Measurements from ENCODE around the gene LRRC18. TPM values are rescaled to one million over a fixed set of nuclear protein-coding genes. Genes with fewer than 3 reads are reported as not detected.

The LRRC18 gene
- polyA plus RNA-seq, 2 of the 4 experiments (the other 2 are of a cell fraction), result not detected

GRCh38 chr10:48902096-48902495 is 37.5 kb downstream of the LRRC18 start (continued):
- TF ChIP-seq CHD4 (IDR thresholded peaks at IDR 0.05; ENCODE audit: borderline replicate concordance) (no peak), RARB (CRISPR knock-in tag; IDR thresholded peaks at IDR 0.05) (no peak), POLR2AphosphoS2 (conservative IDR thresholded peaks at IDR 0.05; ENCODE audit: low read length) (no peak), FOXS1 (CRISPR knock-in tag; IDR thresholded peaks at IDR 0.05) (no peak), CBX2 (IDR thresholded peaks at IDR 0.05; ENCODE audit: borderline replicate concordance, low read depth) (no peak), REST (IDR thresholded peaks at IDR 0.05) (no peak), BCL3 (IDR thresholded peaks at IDR 0.05) (no peak), HOXB5 (CRISPR knock-in tag; IDR thresholded peaks at IDR 0.05) (no peak)

- CTCF ChIA-PET, result no interaction called here
- Histone ChIP-seq H3K4me1 (no peaks in the 10 kb centered on the region), H3K4me2 (no peak overlapping the region), H3K9me3 (no peaks in the 10 kb centered on the region), H3K4me3 (no peak overlapping the region), H3K27ac (no peak overlapping the region)
- DNase-seq (ENCODE audit: low read depth in 1 of 2, low spot score in 1 of 2) (no peak), FAIRE-seq (no peak), ATAC-seq (no peak)
- POLR2A ChIA-PET, result no interaction called here
- 33% methylated on average over 5 of the region's 5 CpGs for WGBS (ENCODE audit: missing lambda C conversion rate)
- TF ChIP-seq HMGXB4 (CRISPR knock-in tag; IDR thresholded peaks at IDR 0.05; ENCODE audit: borderline replicate concordance), result no peak
- TF ChIP-seq USF2 (IDR thresholded peaks at IDR 0.05), result no peak
- TF ChIP-seq RARB (CRISPR knock-in tag; IDR thresholded peaks at IDR 0.05), result no peak
- no peak for TF ChIP-seq KDM5A (IDR thresholded peaks at IDR 0.05)
- TF ChIP-seq TP53 (CRISPR knock-in tag; IDR thresholded peaks at IDR 0.05), result no peak
- no peak for TF ChIP-seq CTCF (IDR thresholded peaks at IDR 0.05)
- TF ChIP-seq HOXB13 (CRISPR knock-in tag; IDR thresholded peaks at IDR 0.05; ENCODE audit: low read depth), result no peak
- no peak for TF ChIP-seq HOXB5 (CRISPR knock-in tag; IDR thresholded peaks at IDR 0.05)
- no peak for TF ChIP-seq RAD21 (conservative IDR thresholded peaks at IDR 0.05 in 1 of 2, IDR thresholded peaks at IDR 0.05 in 1 of 2)
- TF ChIP-seq ATOH8 (CRISPR knock-in tag; IDR thresholded peaks at IDR 0.05; ENCODE audit: low read depth), result no peak
- TF ChIP-seq HEYL (CRISPR knock-in tag; IDR thresholded peaks at IDR 0.05), result no peak
- no peak for TF ChIP-seq ZNF302 (CRISPR knock-in tag; IDR thresholded peaks at IDR 0.05)
- TF ChIP-seq RFX5 (IDR thresholded peaks at IDR 0.05), result no peak
- no peak for TF ChIP-seq CHD2 (IDR thresholded peaks at IDR 0.05; ENCODE audit: low read length, partially characterized antibody)
- TF ChIP-seq MAX (IDR thresholded peaks at IDR 0.05), result no peak
- TF ChIP-seq SREBF2 (IDR thresholded peaks at IDR 0.05), result no peak
- TF ChIP-seq ZSCAN20 (CRISPR knock-in tag; IDR thresholded peaks at IDR 0.05), result no peak
- no peak for TF ChIP-seq TFCP2L1 (CRISPR knock-in tag; IDR thresholded peaks at IDR 0.05)
These were observed 38.3 kb downstream of the LRRC18 start for GRCh38 chr10:48901319-48901718.
